Spleen (tissue), 11 donors: ENCODE measurements around the gene HCAR2. TPM values are rescaled to one million over a fixed set of nuclear protein-coding genes. Genes with fewer than 3 reads are reported as not detected.
"Not testable (repeated sequence)": the region's sequence is repeated elsewhere in the genome, so short reads cannot be mapped to it uniquely, and the experiment has no call there.

Experiments
- DNase-seq: peaks from one replicate; pipeline ENCODE4 v3.0.0-alpha.2; 2020
- H3K27ac ChIP-seq, 8 donors: fragments of 200-600 bp; sonication (generic) in 7 of 8; 1 replicate in 4 of 8; 2 replicates in 4 of 8; pipeline versions ENCODE4 v1.5.0 to v1.8.0; 2016 to 2021; ENCODE audit warnings: inconsistent platforms in 4 of 8, mild to moderate bottlenecking in 4 of 8, moderate library complexity in 1 of 8
- H3K27me3 ChIP-seq, 7 donors: fragments of 200-600 bp; sonication (generic) in 6 of 7; replicated peaks in 1 of 7; 1 replicate in 4 of 7; 2 replicates in 3 of 7; pipeline versions ENCODE4 v1.5.0 to v1.8.0; 2016 to 2021; ENCODE audit warnings: inconsistent platforms in 3 of 7, mild to moderate bottlenecking in 1 of 7
- H3K36me3 ChIP-seq, 6 donors: fragments of 200-600 bp; sonication (generic) in 5 of 6; 1 replicate in 4 of 6; 2 replicates in 2 of 6; pipeline versions ENCODE4 v1.5.0 to v1.8.0; 2016 to 2021; ENCODE audit warnings: inconsistent platforms in 2 of 6
- H3K4me1 ChIP-seq, 6 donors: fragments of 200-600 bp; sonication (generic) in 5 of 6; 1 replicate in 3 of 6; 2 replicates in 3 of 6; pipeline versions ENCODE4 v1.5.0 to v1.8.0; 2016 to 2021; ENCODE audit warnings: inconsistent platforms in 3 of 6
- H3K4me3 ChIP-seq, 8 donors: fragments of 200-600 bp; sonication (generic) in 7 of 8; 1 replicate in 4 of 8; 2 replicates in 4 of 8; pipeline versions ENCODE4 v1.5.0 to v1.8.0; 2016 to 2021; ENCODE audit warnings: inconsistent platforms in 4 of 8, mild to moderate bottlenecking in 4 of 8, moderate library complexity in 2 of 8
- H3K9me3 ChIP-seq, 8 donors: fragments of 200-600 bp; sonication (generic) in 7 of 8; 1 replicate in 4 of 8; 2 replicates in 4 of 8; pipeline versions ENCODE4 v1.5.0 to v1.8.0; 2016 to 2021; ENCODE audit warnings: inconsistent platforms in 4 of 8
- CTCF ChIP-seq, 11 experiments: fragments of 200-600 bp in 7 of 11; fragments of 450-650 bp in 4 of 11; sonication (generic) in 4 of 11; IDR thresholded peaks in 8 of 11; conservative IDR thresholded peaks in 3 of 11; 1 replicate in 7 of 11; 2 replicates in 4 of 11; pipeline versions ENCODE4 v1.4.0 to v1.8.0; 2016 to 2021; ENCODE audit warnings: antibody characterized with exemption in 11 of 11, inconsistent platforms in 4 of 11, mild to moderate bottlenecking in 1 of 11
- POLR2A ChIP-seq, 3 donors: fragments of 450-650 bp; IDR thresholded peaks; one replicate each; pipeline ENCODE4 v1.5.1; 2017; ENCODE audit warnings: antibody characterized with exemption in 3 of 3, mild to moderate bottlenecking in 1 of 3
- POLR2AphosphoS5 ChIP-seq, 3 donors: sonication (generic); formaldehyde crosslinking; IDR thresholded peaks; one replicate each; pipeline ENCODE4 v1.5.1; 2017; ENCODE audit warnings: antibody characterized with exemption in 3 of 3
- WGBS, 5 donors: extraction: QIAGEN DNeasy Blood & Tissue Kit in 3 of 5; methylation state at CpG; one replicate each; pipeline versions ENCODE4 v1.1.5 to v1.1.7; 2013 to 2018; 5-methylcytosine and 5-hydroxymethylcytosine counted together
- intact Hi-C: fragments of 100-400 bp; cut with DNase I; formaldehyde crosslinking; loops from one replicate; pipeline ENCODE4 v1.15.0; 2023; ENCODE audit warnings: low total_unique reads
- polyA plus RNA-seq, 3 donors: library from polyadenylated mRNA; stranded (reverse); fragments of 200-250 nt; gene quantifications; one replicate each; pipeline ENCODE4 v1.2.1, GENCODE V29; 2013
- total RNA-seq, 7 donors: library from RNA; depleted of rRNA in 3 of 7; stranded (reverse); fragments of >200 nt in 3 of 7; fragmentation: NEBNext Ultra II Directional in 4 of 7; extraction: Animal tissue kit (Norgen Biotek cat#: 25700) in 4 of 7; gene quantifications; one replicate each; pipeline versions ENCODE4 v1.1.0 to v1.2.1, GENCODE V29; 2016 to 2021
- donor health status: healthy with polysubstance abuse.
- donor health status: DM: no; HTN: no; CAD: no; lungs with moderate emphysema.
- donor health status: DM: no; HTN: no; CAD: no.
- donor health status: Bipolar disorder and iron deficiency.
- donor health status: healthy.
- donor health status: DM: no; HTN: no; CAD: no.
- donor health status: DM: yes; HTN: yes; CAD: no.

The HCAR2 gene
- total and polyA plus RNA-seq, 10 donors: 0.53 to 43.0 (median 16.5) TPM

GRCh38 chr12:122721057-122721545 lies 17.9 kb upstream of the HCAR2 start:
- intact Hi-C loops: no loop called here
- Histone ChIP-seq H3K4me3 (no peak overlapping the region), H3K4me1 (peaks cover 0 to 40% (median 14%) of the 10 kb centered on the region in 6 donors), H3K27me3 (no peaks in the 10 kb centered on the region), H3K9me3 (no peaks in the 10 kb centered on the region), H3K36me3 (no peaks in the 10 kb centered on the region), H3K27ac (peak overlapping the region in 7 of 8 donors; percentile 16 to 52 (median 42))
- 52 to 79% (median 76%) methylated on average over 11 of the region's 11 CpGs for WGBS, 5 donors
- no peak for DNase-seq
- TF ChIP-seq CTCF (IDR thresholded peaks at IDR 0.05 in 8 of 11, conservative IDR thresholded peaks at IDR 0.05 in 3 of 11): no peak
- no peak for TF ChIP-seq POLR2AphosphoS5 (IDR thresholded peaks at IDR 0.05)
- no peak for TF ChIP-seq POLR2A (IDR thresholded peaks at IDR 0.05)

DNA sequence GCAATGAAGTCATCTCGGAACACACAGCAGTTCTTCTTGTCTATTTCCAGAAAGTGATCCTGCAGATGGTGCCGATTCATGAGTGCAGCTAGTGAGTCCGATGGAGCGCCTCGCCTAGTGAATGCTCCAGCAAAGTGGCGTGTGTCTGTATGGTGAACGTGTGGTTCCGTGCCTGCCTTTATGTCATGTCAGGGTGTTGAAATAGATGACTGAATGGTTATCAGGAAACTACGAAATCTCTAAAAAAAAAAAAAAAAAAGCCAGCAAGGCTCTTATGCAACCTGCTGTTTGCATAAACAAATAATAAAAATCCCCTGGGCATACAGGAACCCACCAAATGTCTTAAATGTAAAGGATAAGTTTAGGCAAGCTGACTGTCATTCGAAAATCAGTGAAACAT lies 13.5 kb upstream of the HCAR2 start, which contains the start of gene HCAR3:
HCAR3 (minus strand) TSS at position 154 of the 400 bp plus-strand sequence; CDS start at position 80, 74 bp downstream.
- H3K9me3 ChIP-seq, H3K27me3 ChIP-seq, intact Hi-C loops, H3K36me3 ChIP-seq: not testable (repeated sequence)
- Histone ChIP-seq H3K4me1 (peaks cover 0 to 16% (median 5%) of the 10 kb centered on the region in 6 donors), H3K27ac (peak within 1 kb of the TSS in 4 of 8 donors; percentile 43 to 81 (median 68)), H3K4me3 (peak within 1 kb of the TSS in 5 of 8 donors; percentile 7 to 53 (median 20))
- DNase-seq: peak; percentile 79
- peak in 2 of 3 donors; percentile 61 to 75 for TF ChIP-seq POLR2AphosphoS5 (IDR thresholded peaks at IDR 0.05)
- peak in 1 of 3 donors; percentile 29 for TF ChIP-seq POLR2A (IDR thresholded peaks at IDR 0.05)
- WGBS, 5 donors: 53 to 72% (median 65%) methylated on average over 10 of the region's 10 CpGs

DNA sequence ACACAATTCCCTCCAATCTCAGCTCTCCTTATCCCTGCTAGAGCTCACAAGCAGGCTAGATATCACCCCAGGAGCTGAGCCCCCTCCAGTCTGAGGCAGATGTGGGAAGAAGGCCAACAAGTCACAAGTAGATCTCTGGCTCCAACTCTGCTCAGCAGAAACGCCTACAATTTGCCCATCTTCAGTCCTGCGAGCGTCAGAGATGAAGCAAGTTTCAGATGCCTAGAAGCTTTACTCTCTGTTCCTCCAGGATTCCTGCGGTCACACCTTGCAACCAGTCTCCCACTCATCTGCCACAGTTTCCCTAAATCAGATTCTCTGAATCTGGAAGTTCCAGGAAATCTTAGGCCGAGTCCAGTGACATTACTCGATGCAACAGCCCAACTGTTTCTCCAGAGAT lies 12.1 kb upstream of the HCAR2 start:
- H3K9me3 ChIP-seq, H3K27me3 ChIP-seq, DNase-seq, H3K36me3 ChIP-seq, intact Hi-C loops, H3K4me1 ChIP-seq, H3K27ac ChIP-seq: not testable (repeated sequence)
- 83 to 90% (median 86%) methylated on average over 6 of the region's 6 CpGs for WGBS, 5 donors
- peak overlapping the region in 2 of 8 donors; percentile 26 to 53 for H3K4me3 ChIP-seq

- intact Hi-C loops, H3K9me3 ChIP-seq, H3K36me3 ChIP-seq, H3K27ac ChIP-seq, H3K27me3 ChIP-seq, H3K4me1 ChIP-seq, DNase-seq: not testable (repeated sequence)
- 53 to 84% (median 76%) methylated on average over 3 to 4 of the region's 10 CpGs for WGBS, 5 donors
- H3K4me3 ChIP-seq: peak overlapping the region in 3 of 8 donors; percentile 14 to 53 (median 26)
Measured at GRCh38 chr12:122713491-122714188, 10.5 kb upstream of the HCAR2 start.

DNA sequence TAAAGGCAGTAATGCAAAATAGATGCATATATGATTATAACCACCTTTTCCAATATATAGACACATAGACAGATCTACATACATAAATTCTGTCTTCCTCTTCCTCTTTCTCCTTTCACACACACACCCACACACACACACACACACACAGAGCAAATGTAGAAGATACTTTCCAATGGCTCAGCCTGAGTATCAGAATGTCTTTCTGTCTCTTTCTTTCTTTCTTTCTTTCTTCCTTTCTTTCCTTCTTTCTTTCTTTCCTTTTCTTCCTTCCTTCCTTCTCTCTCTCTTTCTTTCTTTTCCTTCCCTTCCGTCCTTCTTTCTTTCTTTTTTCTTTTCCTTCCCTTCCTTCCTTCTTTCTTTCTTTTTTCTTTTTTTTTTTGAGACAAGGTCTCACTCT lies 8.1 kb upstream of the HCAR2 start:
- H3K27me3 ChIP-seq, intact Hi-C loops, H3K4me1 ChIP-seq, H3K9me3 ChIP-seq, H3K4me3 ChIP-seq, DNase-seq, H3K27ac ChIP-seq, H3K36me3 ChIP-seq: not testable (repeated sequence)
- WGBS, 5 donors: 55 to 76% (median 60%) methylated on average over 1 of the region's 1 CpG

DNA sequence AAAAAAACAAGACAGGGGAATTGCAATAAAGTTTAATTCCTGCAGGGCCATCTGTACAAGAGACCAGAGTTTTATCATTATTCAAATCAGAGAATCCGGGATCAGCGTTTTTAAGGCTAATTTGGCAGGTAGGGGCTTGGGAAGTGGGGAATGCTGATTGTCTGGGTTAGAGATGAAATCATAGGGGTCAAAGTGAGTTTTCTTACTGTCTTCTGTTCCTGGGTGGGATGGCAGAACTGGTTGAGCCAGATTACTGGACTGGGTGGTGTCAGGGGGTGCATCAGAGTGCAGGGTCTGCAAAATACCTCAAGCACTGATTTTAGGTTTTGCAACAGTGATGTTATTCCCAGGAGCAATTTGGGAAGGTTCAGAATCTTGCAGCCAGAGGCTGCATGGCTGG lies 7.2 kb upstream of the HCAR2 start:
- intact Hi-C loops, H3K27me3 ChIP-seq, DNase-seq, H3K4me1 ChIP-seq, H3K36me3 ChIP-seq, H3K4me3 ChIP-seq, H3K9me3 ChIP-seq, H3K27ac ChIP-seq: not testable (repeated sequence)
- 79 to 92% (median 90%) methylated on average over 2 of the region's 2 CpGs for WGBS, 5 donors

- intact Hi-C loops: not testable (repeated sequence)
- no CpG with 5 or more reads among the region's 3 CpGs for WGBS, 5 donors
Measured at GRCh38 chr12:122709287-122709686, 6.1 kb upstream of the HCAR2 start.

GRCh38 chr12:122703841-122704240 lies 684 bp upstream of the HCAR2 start:
- H3K4me1 ChIP-seq, H3K9me3 ChIP-seq, H3K36me3 ChIP-seq, intact Hi-C loops, H3K4me3 ChIP-seq, H3K27me3 ChIP-seq, DNase-seq: not testable (repeated sequence)
- WGBS, 5 donors: 92 to 97% (median 93%) methylated on average over 3 of the region's 3 CpGs
- H3K27ac ChIP-seq: peak overlapping the region in 3 of 8 donors; percentile 55 to 80 (median 76)

More at GRCh38 chr12:122709287-122709686, 6.1 kb upstream of the HCAR2 start:
- DNase-seq, H3K27ac ChIP-seq, H3K27me3 ChIP-seq, H3K36me3 ChIP-seq, H3K9me3 ChIP-seq, H3K4me3 ChIP-seq, H3K4me1 ChIP-seq: not testable (repeated sequence)

GRCh38 chr12:122701481-122701880 lies 1.7 kb downstream of the HCAR2 start:
- 64 to 76% (median 71%) methylated on average over 4 of the region's 4 CpGs for WGBS, 5 donors
- H3K36me3 ChIP-seq, H3K27me3 ChIP-seq, DNase-seq, intact Hi-C loops, H3K9me3 ChIP-seq, H3K4me1 ChIP-seq: not testable (repeated sequence)
- Histone ChIP-seq H3K27ac (peak overlapping the region in 1 of 8 donors; percentile 14), H3K4me3 (peak overlapping the region in 3 of 8 donors; percentile 10 to 39 (median 25))
